H1 (cell line): ENCODE data around the gene SLIT3. TPM values are rescaled to one million over a fixed set of nuclear protein-coding genes. Genes with fewer than 3 reads are reported as not detected.

Source experiments
- CBX8 ChIP-seq: fragments of 300-800, 300-1000 bp; sonication (generic); IDR thresholded peaks from 2 replicates; pipeline ENCODE4 v1.7.1; 2016; ENCODE audit warnings: low read depth, low read length, borderline replicate concordance
- CHD2 ChIP-seq: IDR thresholded peaks from 2 replicates; pipeline ENCODE4 v1.6.1; 2012; ENCODE audit warnings: low read length, improper control_type of control experiment
- JUND ChIP-seq: IDR thresholded peaks from 2 replicates; pipeline ENCODE4 v1.6.1; 2011; ENCODE audit warnings: mild to moderate bottlenecking, improper control_type of control experiment, low read length
- SAP30 ChIP-seq: fragments of 300-600 bp; sonication (generic); IDR thresholded peaks from 2 replicates; pipeline ENCODE4 v1.7.1; 2012; ENCODE audit warnings: low read length, moderate library complexity, mild to moderate bottlenecking, inconsistent platforms; ENCODE audit not compliant: insufficient read depth, insufficient replicate concordance
- SP2 ChIP-seq: IDR thresholded peaks from 2 replicates; pipeline ENCODE4 v1.6.1; 2012; ENCODE audit warnings: mild to moderate bottlenecking, low read length, inconsistent platforms
- TAF7 ChIP-seq: optimal IDR thresholded peaks from 2 replicates; pipeline ENCODE3; 2011; ENCODE audit warnings: low read depth, mild to moderate bottlenecking, inconsistent platforms, low read length, moderate library complexity, borderline replicate concordance
- polyA plus RNA-seq, 7 experiments: library from polyadenylated mRNA; depleted of rRNA in 3 of 7; stranded (reverse) in 5 of 7; unstranded in 2 of 7; fragments of >200 nt in 5 of 7; fragments of 200-250 nt in 2 of 7; gene quantifications; 1 replicate in 5 of 7; 2 replicates in 1 of 7; 4 replicates in 1 of 7; pipeline versions ENCODE4 v1.2.1 to v1.2.3, GENCODE V29; 2011 to 2013; ENCODE audit warnings: missing spikeins in 2 of 7, mixed read lengths in 2 of 7
- total RNA-seq: library from RNA; stranded (reverse); fragmentation: NEBNext Ultra II Directional; extraction: Animal tissue kit (Norgen Biotek cat#: 25700); gene quantifications from 2 replicates; pipeline ENCODE4 v1.2.1, GENCODE V29; 2021

SLIT3 gene
- total and polyA plus RNA-seq, 2 of the 8 experiments (the other 6 are each of a cell fraction or from before 2014, with no cell fraction given): 1.1 to 1.2 TPM

- no peak for TF ChIP-seq TAF7
- TF ChIP-seq CHD2: no peak
- no peak for TF ChIP-seq SAP30
- no peak for TF ChIP-seq SP2
- no peak for TF ChIP-seq JUND
- TF ChIP-seq CBX8: no peak
Measured at GRCh38 chr5:168809218-168809617, 491.7 kb downstream of the SLIT3 start (continued).
